SK-N-SH treated with all-trans-retinoic acid at 6 μM for 48 hours (cell line): Measurements from ENCODE around the gene SHE.

Experiments used
- CSDC2 ChIP-seq: fragments of 250-450 bp; sonication (Bioruptor Pico); IDR thresholded peaks from 2 replicates; pipeline ENCODE4 v1.5.0; 2020; ENCODE audit warnings: mild to moderate bottlenecking, moderate library complexity
- PPARA ChIP-seq: fragments of 250-450 bp; sonication (Bioruptor Pico); IDR thresholded peaks from 2 replicates; pipeline ENCODE4 v1.5.0; 2020; ENCODE audit warnings: mild to moderate bottlenecking, borderline replicate concordance
- SNAI2 ChIP-seq: fragments of 250-450 bp; sonication (Bioruptor Pico); IDR thresholded peaks from 2 replicates; pipeline ENCODE4 v1.5.0; 2020; ENCODE audit warnings: mild to moderate bottlenecking, moderate library complexity
- ZFP3 ChIP-seq: fragments of 250-450 bp; sonication (Bioruptor Pico); IDR thresholded peaks from 2 replicates; pipeline ENCODE4 v1.5.0; 2020; ENCODE audit warnings: mild to moderate bottlenecking, moderate library complexity
- ZFP30 ChIP-seq: fragments of 450-650 bp; formaldehyde crosslinking; IDR thresholded peaks from 2 replicates; pipeline ENCODE4 v1.5.0; 2022; ENCODE audit warnings: mild to moderate bottlenecking, moderate library complexity
- ZNF565 ChIP-seq: fragments of 450-650 bp; formaldehyde crosslinking; conservative IDR thresholded peaks from 2 replicates; pipeline ENCODE4 v1.5.0; 2020; ENCODE audit warnings: low read depth, mild to moderate bottlenecking, moderate library complexity
- TF ChIP-seq, protein P1 (sequence below): fragments of 250-450 bp; sonication (Bioruptor Pico); IDR thresholded peaks from 2 replicates; pipeline ENCODE4 v1.8.0; 2020; ENCODE audit warnings: mild to moderate bottlenecking, moderate library complexity, borderline replicate concordance

DNA sequence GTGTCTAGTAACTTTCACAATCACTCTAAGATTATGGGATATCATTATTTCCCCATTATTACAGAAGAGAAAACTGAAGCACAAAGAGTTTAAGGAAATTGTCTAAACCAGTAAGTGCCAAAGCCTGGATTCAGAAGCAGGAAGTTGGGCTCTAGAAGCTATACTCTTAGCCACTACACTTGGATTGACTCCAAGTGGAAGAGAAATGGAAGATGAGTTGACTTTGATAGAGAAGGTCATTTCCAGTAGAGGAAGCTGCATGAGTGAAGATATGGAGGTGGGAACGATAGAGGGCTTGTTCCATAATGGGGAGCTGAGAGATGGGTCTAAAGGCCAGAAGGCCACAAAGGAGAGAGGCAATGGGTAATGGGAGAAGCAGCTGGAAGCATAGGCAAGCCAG lies 11.9 kb downstream of the SHE start:
- TF ChIP-seq, protein P1, sequence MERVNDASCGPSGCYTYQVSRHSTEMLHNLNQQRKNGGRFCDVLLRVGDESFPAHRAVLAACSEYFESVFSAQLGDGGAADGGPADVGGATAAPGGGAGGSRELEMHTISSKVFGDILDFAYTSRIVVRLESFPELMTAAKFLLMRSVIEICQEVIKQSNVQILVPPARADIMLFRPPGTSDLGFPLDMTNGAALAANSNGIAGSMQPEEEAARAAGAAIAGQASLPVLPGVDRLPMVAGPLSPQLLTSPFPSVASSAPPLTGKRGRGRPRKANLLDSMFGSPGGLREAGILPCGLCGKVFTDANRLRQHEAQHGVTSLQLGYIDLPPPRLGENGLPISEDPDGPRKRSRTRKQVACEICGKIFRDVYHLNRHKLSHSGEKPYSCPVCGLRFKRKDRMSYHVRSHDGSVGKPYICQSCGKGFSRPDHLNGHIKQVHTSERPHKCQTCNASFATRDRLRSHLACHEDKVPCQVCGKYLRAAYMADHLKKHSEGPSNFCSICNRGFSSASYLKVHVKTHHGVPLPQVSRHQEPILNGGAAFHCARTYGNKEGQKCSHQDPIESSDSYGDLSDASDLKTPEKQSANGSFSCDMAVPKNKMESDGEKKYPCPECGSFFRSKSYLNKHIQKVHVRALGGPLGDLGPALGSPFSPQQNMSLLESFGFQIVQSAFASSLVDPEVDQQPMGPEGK (CRISPR knock-in tag): no peak
- TF ChIP-seq ZFP3 (CRISPR knock-in tag): no peak
- TF ChIP-seq SNAI2 (CRISPR knock-in tag): no peak
- no peak for TF ChIP-seq CSDC2 (CRISPR knock-in tag)
- TF ChIP-seq ZFP30: no peak
- no peak for TF ChIP-seq PPARA (CRISPR knock-in tag)
- no peak for TF ChIP-seq ZNF565
